ENCODE measurements around the gene VGLL3. TPM values are rescaled to one million over a fixed set of nuclear protein-coding genes. Genes with fewer than 3 reads are reported as not detected.

VGLL3 gene
- total RNA-seq, 4 donors from 2014 or later: 6.2 to 17.8 (median 12.6) TPM

DNA sequence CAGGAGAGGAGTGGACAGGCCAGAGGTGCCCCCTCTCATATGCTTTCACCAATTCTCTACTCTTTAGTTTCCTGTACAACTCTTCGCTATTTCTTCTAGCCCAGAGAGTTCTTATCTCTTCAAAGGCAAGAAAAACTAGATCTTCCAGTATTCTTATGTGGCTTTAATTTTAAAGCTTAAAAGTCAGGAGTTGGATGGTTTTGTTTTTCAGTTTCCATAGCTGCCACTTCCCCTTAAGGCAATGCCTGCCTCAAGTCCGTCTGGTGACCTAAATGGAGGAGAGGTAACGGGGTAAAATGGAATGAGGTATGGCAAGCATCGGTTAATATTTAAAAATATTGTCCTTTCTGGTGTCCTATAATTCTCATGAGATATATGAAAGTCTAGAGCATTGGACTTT, 11.4 kb upstream of the VGLL3 start:
- no peak overlapping the region for H3K4me3 ChIP-seq
- WGBS: 61% methylated on average over 4 of the region's 4 CpGs
- H3K36me3 ChIP-seq: no peaks in the 10 kb centered on the region
- H3K4me1 ChIP-seq: no peaks in the 10 kb centered on the region
- no peaks in the 10 kb centered on the region for H3K27me3 ChIP-seq
- no peak for TF ChIP-seq POLR2AphosphoS5 (IDR thresholded peaks at IDR 0.05)
- TF ChIP-seq POLR2A (IDR thresholded peaks at IDR 0.05): no peak
- TF ChIP-seq, protein P1, sequence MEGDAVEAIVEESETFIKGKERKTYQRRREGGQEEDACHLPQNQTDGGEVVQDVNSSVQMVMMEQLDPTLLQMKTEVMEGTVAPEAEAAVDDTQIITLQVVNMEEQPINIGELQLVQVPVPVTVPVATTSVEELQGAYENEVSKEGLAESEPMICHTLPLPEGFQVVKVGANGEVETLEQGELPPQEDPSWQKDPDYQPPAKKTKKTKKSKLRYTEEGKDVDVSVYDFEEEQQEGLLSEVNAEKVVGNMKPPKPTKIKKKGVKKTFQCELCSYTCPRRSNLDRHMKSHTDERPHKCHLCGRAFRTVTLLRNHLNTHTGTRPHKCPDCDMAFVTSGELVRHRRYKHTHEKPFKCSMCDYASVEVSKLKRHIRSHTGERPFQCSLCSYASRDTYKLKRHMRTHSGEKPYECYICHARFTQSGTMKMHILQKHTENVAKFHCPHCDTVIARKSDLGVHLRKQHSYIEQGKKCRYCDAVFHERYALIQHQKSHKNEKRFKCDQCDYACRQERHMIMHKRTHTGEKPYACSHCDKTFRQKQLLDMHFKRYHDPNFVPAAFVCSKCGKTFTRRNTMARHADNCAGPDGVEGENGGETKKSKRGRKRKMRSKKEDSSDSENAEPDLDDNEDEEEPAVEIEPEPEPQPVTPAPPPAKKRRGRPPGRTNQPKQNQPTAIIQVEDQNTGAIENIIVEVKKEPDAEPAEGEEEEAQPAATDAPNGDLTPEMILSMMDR (IDR thresholded peaks at IDR 0.05): no peak
- H3K27ac ChIP-seq: no peak overlapping the region
- H3K9me3 ChIP-seq: no peaks in the 10 kb centered on the region
- DNase-seq (ENCODE audit: low spot score in 2 of 2): no peak

DNA sequence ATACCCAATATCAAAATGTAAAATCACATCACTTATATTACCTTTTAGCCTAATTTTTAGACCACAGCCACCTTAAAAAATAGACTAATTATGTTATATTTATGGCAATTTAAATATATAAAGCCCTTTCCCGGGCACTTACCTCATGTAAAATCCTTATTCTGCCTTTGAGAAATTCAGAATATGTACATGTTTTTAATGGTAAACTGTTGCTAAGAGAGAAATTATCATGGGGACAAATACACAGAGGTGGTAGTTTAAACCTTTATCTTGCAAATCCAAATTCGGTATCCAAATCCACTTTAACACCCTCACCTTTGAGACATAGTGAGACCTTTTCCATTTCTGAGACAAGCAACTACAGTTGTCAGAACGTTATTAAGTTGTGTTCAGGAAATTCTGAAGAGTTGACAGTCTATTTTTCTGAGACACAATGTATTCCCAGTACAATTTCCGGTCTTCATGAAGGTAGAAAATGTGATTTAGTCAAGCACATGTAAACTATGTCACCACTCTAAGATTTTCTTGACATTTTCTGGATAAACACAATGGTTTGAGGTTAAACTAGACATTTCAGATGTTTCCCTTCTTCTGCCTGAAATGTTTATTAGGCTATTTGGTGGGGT, 10.6 kb upstream of the VGLL3 start:
- no peaks in the 10 kb centered on the region for H3K9me3 ChIP-seq
- 66% methylated on average over 4 of the region's 4 CpGs for WGBS
- H3K4me1 ChIP-seq: no peaks in the 10 kb centered on the region
- H3K36me3 ChIP-seq: no peaks in the 10 kb centered on the region
- TF ChIP-seq POLR2AphosphoS5 (IDR thresholded peaks at IDR 0.05) (no peak), POLR2A (IDR thresholded peaks at IDR 0.05) (no peak), EP300 (IDR thresholded peaks at IDR 0.05) (no peak)
- TF ChIP-seq, protein P1 (IDR thresholded peaks at IDR 0.05): no peak
- no peak overlapping the region for H3K27ac ChIP-seq
- no peaks in the 10 kb centered on the region for H3K27me3 ChIP-seq
- no peak for DNase-seq (ENCODE audit: low spot score in 2 of 2)
- H3K4me3 ChIP-seq: no peak overlapping the region

DNA sequence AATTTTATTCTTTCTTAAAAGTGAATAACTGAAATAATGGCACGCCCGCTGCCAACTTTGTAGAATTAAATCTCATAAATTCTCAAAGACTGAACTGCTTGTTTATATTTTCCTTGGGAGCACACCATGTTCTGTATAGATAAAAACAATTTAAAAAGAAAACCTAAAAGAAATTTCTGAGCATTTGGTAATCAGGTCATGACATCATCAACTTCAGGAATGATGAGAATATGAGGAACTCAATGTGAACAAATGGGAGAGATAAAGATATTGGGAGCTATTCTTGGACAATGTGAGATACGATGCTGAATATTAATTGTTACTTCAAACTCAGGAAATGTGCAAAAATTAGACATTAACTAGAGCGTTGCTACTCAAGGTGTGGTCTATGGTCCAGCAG, 10.0 kb upstream of the VGLL3 start:
- H3K4me1 ChIP-seq: no peaks in the 10 kb centered on the region
- no peaks in the 10 kb centered on the region for H3K27me3 ChIP-seq
- no peak for DNase-seq (ENCODE audit: low spot score in 2 of 2)
- H3K4me3 ChIP-seq: no peak overlapping the region
- TF ChIP-seq POLR2AphosphoS5 (IDR thresholded peaks at IDR 0.05) (no peak), POLR2A (IDR thresholded peaks at IDR 0.05) (no peak), EP300 (IDR thresholded peaks at IDR 0.05) (no peak)
- TF ChIP-seq, protein P1 (IDR thresholded peaks at IDR 0.05): no peak
- 87% methylated on average over 4 of the region's 4 CpGs for WGBS
- H3K36me3 ChIP-seq: no peaks in the 10 kb centered on the region
- no peaks in the 10 kb centered on the region for H3K9me3 ChIP-seq
- no peak overlapping the region for H3K27ac ChIP-seq

DNA sequence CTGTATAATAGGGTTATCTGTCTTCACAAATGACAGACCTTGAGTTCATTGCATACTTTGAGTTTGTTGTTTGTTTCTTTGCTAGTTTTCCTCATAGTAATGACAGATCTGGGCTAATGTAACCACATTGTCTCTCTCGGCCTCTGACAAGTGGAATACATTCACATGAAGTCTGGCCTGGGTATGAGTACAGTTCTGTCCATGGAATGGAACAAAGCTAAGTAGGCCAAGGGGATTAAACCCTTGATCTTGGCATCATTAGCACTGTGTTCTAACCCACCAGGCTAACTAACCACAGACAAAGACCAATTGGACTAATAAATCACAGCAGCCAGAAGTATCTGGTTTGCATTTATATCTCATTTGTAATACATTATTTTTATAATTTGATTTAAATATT, 7.6 kb upstream of the VGLL3 start:
- 76% methylated on average over 1 of the region's 1 CpG for WGBS
- no peaks in the 10 kb centered on the region for H3K36me3 ChIP-seq
- H3K4me3 ChIP-seq: no peak overlapping the region
- no peaks in the 10 kb centered on the region for H3K9me3 ChIP-seq
- TF ChIP-seq EP300 (IDR thresholded peaks at IDR 0.05): no peak
- TF ChIP-seq, protein P1 (IDR thresholded peaks at IDR 0.05): no peak
- TF ChIP-seq POLR2AphosphoS5 (IDR thresholded peaks at IDR 0.05): no peak
- no peak for TF ChIP-seq POLR2A (IDR thresholded peaks at IDR 0.05)
- DNase-seq (ENCODE audit: low spot score in 2 of 2): no peak
- H3K27ac ChIP-seq: no peak overlapping the region
- H3K4me1 ChIP-seq: no peaks in the 10 kb centered on the region
- H3K27me3 ChIP-seq: no peaks in the 10 kb centered on the region

DNA sequence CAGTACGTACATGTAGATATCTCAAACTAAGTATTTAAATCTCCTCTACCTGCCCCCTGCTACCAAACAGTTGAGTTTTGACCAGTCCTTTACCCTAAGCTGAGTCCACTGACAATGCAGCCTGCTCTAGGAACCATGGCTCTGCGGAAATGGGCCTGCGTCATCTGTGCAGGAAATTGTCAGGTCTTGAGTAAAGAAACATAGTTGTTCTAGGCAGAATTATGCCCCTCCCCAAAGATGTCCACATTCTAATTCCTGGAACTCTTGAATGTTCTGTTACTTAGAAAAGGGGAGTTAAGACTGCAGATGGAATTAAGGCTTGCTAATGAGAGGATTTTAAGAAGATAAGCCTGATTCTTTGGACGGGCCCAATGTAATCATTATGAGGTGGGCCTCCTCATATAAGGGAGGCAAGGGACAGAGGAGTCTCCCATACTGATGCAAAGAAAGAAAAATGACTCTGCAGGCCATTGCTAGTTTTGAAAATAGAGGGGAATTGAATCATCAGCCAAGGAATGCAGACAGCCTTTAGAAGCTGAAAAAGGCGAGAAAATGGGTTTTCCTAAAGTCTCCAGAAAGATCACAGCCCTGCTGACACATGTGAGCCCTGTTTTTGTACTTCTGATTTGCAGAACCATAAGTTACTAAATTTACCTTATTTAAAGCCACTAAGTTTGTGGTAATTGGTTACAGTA, 5.5 kb upstream of the VGLL3 start:
- H3K4me3 ChIP-seq: no peak overlapping the region
- H3K27me3 ChIP-seq: no peaks in the 10 kb centered on the region
- H3K9me3 ChIP-seq: no peaks in the 10 kb centered on the region
- no peak for TF ChIP-seq EP300 (IDR thresholded peaks at IDR 0.05)
- TF ChIP-seq, protein P1 (IDR thresholded peaks at IDR 0.05): no peak
- TF ChIP-seq POLR2A (IDR thresholded peaks at IDR 0.05): no peak
- no peak for TF ChIP-seq POLR2AphosphoS5 (IDR thresholded peaks at IDR 0.05)
- H3K36me3 ChIP-seq: no peaks in the 10 kb centered on the region
- peaks cover 7% of the 10 kb centered on the region for H3K4me1 ChIP-seq
- no peak overlapping the region for H3K27ac ChIP-seq
- no peak for DNase-seq (ENCODE audit: low spot score in 2 of 2)
- WGBS: 82% methylated on average over 5 of the region's 5 CpGs
